Stimulated activated naive CD4-positive, alpha-beta T cell treated with Interleukin-2 at 50 U/mL for 16 hours (primary cell): ENCODE data around the gene PPEF1.
"Not testable (repeated sequence)": the region's sequence is repeated elsewhere in the genome, so short reads cannot be mapped to it uniquely, and the experiment has no call there.

Experiments used
- DNase-seq: peaks from one replicate; lab custom pipeline; 2025; lab: John Stamatoyannopoulos, UW

PPEF1 gene

GRCh38 chrX:18797141-18797540, 89.7 kb downstream of the PPEF1 start:
- DNase-seq, result no peak

GRCh38 chrX:18799911-18800310, 92.5 kb downstream of the PPEF1 start:
- no peak for DNase-seq

GRCh38 chrX:18809641-18810040, 102.2 kb downstream of the PPEF1 start:
- DNase-seq, result no peak

GRCh38 chrX:18810416-18810815, 103.0 kb downstream of the PPEF1 start:
- DNase-seq, result no peak

GRCh38 chrX:18825375-18825774, 117.9 kb downstream of the PPEF1 start:
- DNase-seq, result no peak

GRCh38 chrX:18828832-18829404, 121.5 kb downstream of the PPEF1 start:
- DNase-seq, result no peak

- DNase-seq, result no peak
Observed at GRCh38 chrX:18833071-18833731, 125.8 kb downstream of the PPEF1 start.

- not testable (repeated sequence) for DNase-seq
Observed at GRCh38 chrX:18847901-18848300, 140.5 kb downstream of the PPEF1 start.

GRCh38 chrX:18855919-18856644, 148.6 kb downstream of the PPEF1 start:
- DNase-seq, result no peak

- DNase-seq, result no peak
Observed at GRCh38 chrX:18856645-18856997, 149.2 kb downstream of the PPEF1 start.

GRCh38 chrX:18861511-18861910, 154.1 kb downstream of the PPEF1 start:
- no peak for DNase-seq

- no peak for DNase-seq
Observed at GRCh38 chrX:18864390-18864920, 157.0 kb downstream of the PPEF1 start.

GRCh38 chrX:18871161-18871890, 163.9 kb downstream of the PPEF1 start:
- DNase-seq, result no peak

GRCh38 chrX:18871970-18872369, 164.5 kb downstream of the PPEF1 start:
- no peak for DNase-seq

GRCh38 chrX:18872621-18873020, 165.2 kb downstream of the PPEF1 start:
- no peak for DNase-seq

- DNase-seq, result no peak
Observed at GRCh38 chrX:18873189-18873791, 165.8 kb downstream of the PPEF1 start.

- no peak for DNase-seq
Observed at GRCh38 chrX:18873836-18874235, 166.4 kb downstream of the PPEF1 start.

- no peak for DNase-seq
Observed at GRCh38 chrX:18874560-18875255, 167.3 kb downstream of the PPEF1 start.

- DNase-seq, result no peak
Observed at GRCh38 chrX:18875256-18875878, 167.9 kb downstream of the PPEF1 start.

GRCh38 chrX:18877469-18877868, 170.0 kb downstream of the PPEF1 start:
- DNase-seq, result no peak
